ENCODE data around the gene AXDND1.
A peak's percentile ranks its signal among the peaks of the same experiment; 100 is the strongest.
"Not testable (repeated sequence)": the region's sequence is repeated elsewhere in the genome, so short reads cannot be mapped to it uniquely, and the experiment has no call there.

The AXDND1 gene

DNA sequence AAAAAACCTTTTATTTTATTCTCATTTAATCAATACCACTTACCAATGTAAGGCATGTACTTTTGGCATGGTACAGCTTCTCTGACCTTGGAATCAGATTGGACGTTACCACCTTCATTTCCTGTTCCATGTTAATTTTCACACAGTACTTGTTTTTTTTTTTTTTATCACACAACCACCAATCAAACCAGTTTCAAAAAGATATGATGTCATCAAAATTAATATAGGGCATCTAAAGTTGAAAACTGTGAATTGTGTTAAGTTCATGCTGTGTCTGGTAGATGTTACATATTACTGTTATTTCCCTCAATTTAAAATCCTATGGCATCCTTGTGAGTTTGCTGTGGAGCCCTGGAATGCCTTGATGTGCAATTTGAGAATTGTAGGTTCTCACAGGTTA lies 124.8 kb downstream of the AXDND1 start:
- no peak for DNase-seq

DNA sequence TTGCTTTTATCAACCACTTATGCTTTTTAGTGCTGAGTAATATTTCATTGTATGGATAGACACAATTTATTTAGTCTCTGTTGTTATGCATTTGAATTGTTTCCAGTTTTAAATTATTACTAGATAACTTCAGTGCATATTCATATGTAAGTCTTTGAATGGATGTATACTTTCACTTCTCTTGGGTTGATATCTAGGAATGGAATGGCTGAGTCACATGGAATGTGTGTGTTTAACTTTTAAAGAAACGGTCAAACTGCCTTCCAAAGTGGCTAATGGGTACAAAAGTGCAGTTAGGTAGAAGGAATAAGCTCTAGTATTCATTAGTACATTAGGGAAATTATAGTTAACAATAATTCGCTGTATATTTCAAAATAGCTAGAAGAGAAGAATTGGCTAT lies 127.6 kb downstream of the AXDND1 start:
- no peak for DNase-seq

- DNase-seq, result peak in 1 of 3 donors; percentile 10
These were observed 140.4 kb downstream of the AXDND1 start for GRCh38 chr1:179506199-179506598.

- no peak for DNase-seq
These were observed 143.6 kb downstream of the AXDND1 start for GRCh38 chr1:179509384-179509783.

- peak in 1 of 3 donors; percentile 14 for DNase-seq
These were observed 144.3 kb downstream of the AXDND1 start for GRCh38 chr1:179510038-179510437.

- DNase-seq, result peak in 1 of 3 donors; percentile 5
These were observed 151.4 kb downstream of the AXDND1 start for GRCh38 chr1:179516976-179517705.

DNA sequence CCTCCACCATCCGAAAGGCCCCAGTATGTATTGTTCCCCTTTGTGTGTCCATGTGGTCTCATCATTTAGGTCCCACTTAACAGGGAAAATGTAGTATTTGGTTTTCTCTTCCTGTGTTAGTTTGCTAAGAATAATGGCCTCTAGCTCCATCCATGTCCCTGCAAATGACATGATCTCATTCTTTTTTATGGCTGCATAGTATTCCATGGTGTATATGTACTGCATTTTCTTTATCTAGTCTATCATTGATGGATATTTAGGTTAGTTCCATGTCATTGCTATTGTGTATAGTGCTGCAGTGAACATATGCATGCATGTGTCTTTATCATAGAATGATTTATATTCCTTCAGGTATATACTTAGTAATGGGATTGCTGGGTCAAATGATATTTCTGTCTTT lies 152.8 kb downstream of the AXDND1 start:
- not testable (repeated sequence) for DNase-seq

GRCh38 chr1:179529482-179530195 lies 163.9 kb downstream of the AXDND1 start:
- no peak for DNase-seq

DNA sequence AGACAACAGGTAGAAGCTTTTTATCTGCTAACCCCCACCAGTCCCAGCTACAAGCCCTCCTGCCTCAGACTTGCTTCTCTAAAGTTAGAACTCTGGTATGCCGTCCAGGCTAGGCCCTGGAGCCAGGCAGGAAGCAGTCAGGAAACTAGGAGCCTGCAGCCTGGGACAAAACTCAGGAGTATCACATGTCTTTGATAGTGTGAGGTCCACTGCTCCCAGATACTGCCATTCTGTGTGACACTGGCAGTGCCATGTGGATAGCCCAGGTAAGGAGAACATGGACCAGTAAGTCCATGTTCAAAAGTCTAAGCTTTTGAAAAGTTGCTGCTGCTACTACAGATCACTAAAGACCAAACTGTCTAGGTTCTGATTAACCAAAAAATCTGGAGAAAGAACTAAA lies 164.6 kb downstream of the AXDND1 start:
- DNase-seq, result no peak

DNA sequence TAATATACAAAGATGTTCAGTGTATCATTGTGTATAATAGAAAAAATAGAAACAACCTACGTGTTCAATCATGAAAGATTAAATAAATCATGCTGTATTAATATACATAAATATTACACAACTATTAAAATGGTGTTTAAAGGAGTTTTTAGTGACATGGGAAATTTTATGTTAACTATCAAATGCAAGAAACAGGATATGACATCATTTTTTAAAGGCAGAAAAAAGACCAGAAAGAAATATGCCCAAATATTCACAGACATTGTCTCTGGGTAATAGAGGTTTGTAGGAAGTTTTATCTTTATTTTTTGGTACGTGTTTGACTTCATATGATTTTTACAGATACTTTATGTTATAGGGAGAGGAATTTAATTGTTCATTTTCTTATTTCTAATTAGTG lies 176.0 kb downstream of the AXDND1 start:
- no peak for DNase-seq

DNA sequence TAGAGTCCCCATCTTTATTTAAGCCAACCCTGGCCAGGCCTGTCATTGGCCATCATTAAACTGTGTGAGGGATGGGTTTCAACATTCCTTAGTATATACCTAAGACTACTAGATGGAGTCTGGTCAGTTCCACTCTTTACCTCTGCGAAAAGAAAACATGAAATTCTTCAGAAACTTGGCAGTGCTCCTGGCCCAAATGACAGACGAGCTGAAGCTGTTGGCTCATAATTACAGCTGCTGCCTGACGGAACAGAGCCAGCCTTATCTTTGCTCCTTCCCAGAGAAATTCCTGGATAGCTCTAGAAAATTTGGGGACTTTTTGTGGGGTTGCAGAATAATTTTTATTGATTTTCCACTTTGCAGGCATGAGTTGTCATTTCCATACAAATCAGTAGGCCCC lies 179.6 kb downstream of the AXDND1 start:
- no peak for DNase-seq

DNA sequence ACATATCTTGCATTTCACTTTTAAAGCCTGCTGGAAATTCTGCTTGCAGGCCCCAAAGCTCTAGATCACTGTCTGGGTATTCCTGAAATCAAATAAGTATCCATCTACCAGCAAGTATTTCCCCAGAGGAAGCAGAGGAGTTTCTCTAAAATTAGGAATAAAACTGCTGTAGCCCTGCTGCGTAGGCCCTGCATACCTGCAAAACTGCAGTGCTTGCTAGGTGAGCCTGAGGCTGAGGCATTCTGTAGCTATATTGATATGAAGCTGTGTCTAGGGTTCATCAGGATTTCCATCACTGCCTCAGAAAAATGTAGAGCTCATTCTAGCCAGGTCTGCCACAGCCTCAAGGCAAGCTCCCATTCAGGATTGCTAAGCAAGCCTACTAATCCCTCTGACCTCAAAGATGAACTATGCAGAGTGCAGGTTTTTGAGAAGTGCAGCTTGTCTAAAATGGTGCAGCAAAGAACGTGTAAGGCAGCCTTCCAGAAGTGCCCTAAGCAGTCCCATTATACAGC lies 181.3 kb downstream of the AXDND1 start:
- DNase-seq, result no peak

GRCh38 chr1:179548666-179549367 lies 183.0 kb downstream of the AXDND1 start:
- DNase-seq, result no peak

- no peak for DNase-seq
These were observed 183.6 kb downstream of the AXDND1 start for GRCh38 chr1:179549368-179549700.

GRCh38 chr1:179550746-179551682 lies 185.2 kb downstream of the AXDND1 start:
- no peak for DNase-seq

GRCh38 chr1:179554427-179554826 lies 188.7 kb downstream of the AXDND1 start:
- DNase-seq, result no peak

GRCh38 chr1:179558078-179558477 lies 192.3 kb downstream of the AXDND1 start:
- DNase-seq, result no peak

- no peak for DNase-seq
These were observed 209.9 kb downstream of the AXDND1 start, which contains the start of gene NPHS2 for GRCh38 chr1:179575497-179576314. Gene NPHS2 (minus strand): TSS chr1:179575948. CDS start chr1:179575864, 84 bp downstream.

DNA sequence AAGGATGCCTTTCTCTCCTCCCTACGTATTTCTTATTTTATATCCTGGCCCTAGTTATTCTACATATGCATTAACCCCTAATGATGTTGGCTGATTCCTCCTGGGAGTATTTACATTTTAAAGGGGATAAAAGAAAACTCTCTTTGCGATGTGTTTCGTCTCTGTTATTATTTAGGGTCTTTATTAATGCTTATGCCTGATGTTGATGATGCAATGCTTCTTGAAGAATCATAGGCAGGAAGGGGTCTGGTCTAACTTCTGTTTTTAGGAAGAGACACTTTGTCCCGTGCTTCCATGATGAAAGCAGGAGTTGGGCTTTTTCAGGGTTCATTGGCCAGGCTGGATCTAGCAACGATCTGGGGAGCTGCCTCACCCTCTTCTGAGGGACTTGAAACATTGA lies 210.7 kb downstream of the AXDND1 start:
- peak in 1 of 3 donors; percentile 0 for DNase-seq

- DNase-seq, result no peak
These were observed 218.1 kb downstream of the AXDND1 start for GRCh38 chr1:179583771-179584320.
